ENCODE measurements around the gene MRTFA. TPM values are rescaled to one million over a fixed set of nuclear protein-coding genes. Genes with fewer than 3 reads are reported as not detected.

The MRTFA gene
- total RNA-seq, 1 experiment from 2014 or later: 26.6 TPM

- DNase-seq (ENCODE audit: low read depth): no peak
Observed at GRCh38 chr22:40428796-40429195, 207.7 kb downstream of the MRTFA start.

GRCh38 chr22:40426594-40427333 lies 209.8 kb downstream of the MRTFA start:
- DNase-seq (ENCODE audit: low read depth): peak; percentile 90

GRCh38 chr22:40425082-40425481 lies 211.4 kb downstream of the MRTFA start:
- DNase-seq (ENCODE audit: low read depth): no peak

GRCh38 chr22:40423882-40424640 lies 212.5 kb downstream of the MRTFA start:
- DNase-seq (ENCODE audit: low read depth): no peak

- DNase-seq (ENCODE audit: low read depth): peak; percentile 19
Observed at GRCh38 chr22:40423310-40423688, 213.2 kb downstream of the MRTFA start.

- DNase-seq (ENCODE audit: low read depth): no peak
Observed at GRCh38 chr22:40422558-40423309, 213.8 kb downstream of the MRTFA start.

GRCh38 chr22:40421941-40422340 lies 214.6 kb downstream of the MRTFA start:
- no peak for DNase-seq (ENCODE audit: low read depth)

- DNase-seq (ENCODE audit: low read depth): no peak
Observed at GRCh38 chr22:40421082-40421350, 215.5 kb downstream of the MRTFA start.

GRCh38 chr22:40420341-40421081 lies 216.0 kb downstream of the MRTFA start:
- no peak for DNase-seq (ENCODE audit: low read depth)

- DNase-seq (ENCODE audit: low read depth): no peak
Observed at GRCh38 chr22:40419718-40420117, 216.8 kb downstream of the MRTFA start.

GRCh38 chr22:40418366-40419201 lies 217.9 kb downstream of the MRTFA start:
- DNase-seq (ENCODE audit: low read depth): no peak

GRCh38 chr22:40417881-40418280 lies 218.6 kb downstream of the MRTFA start:
- no peak for DNase-seq (ENCODE audit: low read depth)

- no peak for DNase-seq (ENCODE audit: low read depth)
Observed at GRCh38 chr22:40417041-40417440, 219.5 kb downstream of the MRTFA start.

GRCh38 chr22:40416636-40417035 lies 219.9 kb downstream of the MRTFA start:
- DNase-seq (ENCODE audit: low read depth): no peak

- DNase-seq (ENCODE audit: low read depth): no peak
Observed at GRCh38 chr22:40416267-40416570, 220.3 kb downstream of the MRTFA start.

- DNase-seq (ENCODE audit: low read depth): no peak
Observed at GRCh38 chr22:40415531-40416266, 220.8 kb downstream of the MRTFA start.

- no peak for DNase-seq (ENCODE audit: low read depth)
Observed at GRCh38 chr22:40414838-40415505, 221.5 kb downstream of the MRTFA start.

GRCh38 chr22:40414311-40414710 lies 222.2 kb downstream of the MRTFA start:
- DNase-seq (ENCODE audit: low read depth): peak; percentile 29

GRCh38 chr22:40413873-40414272 lies 222.6 kb downstream of the MRTFA start:
- DNase-seq (ENCODE audit: low read depth): no peak

GRCh38 chr22:40412441-40412840 lies 224.1 kb downstream of the MRTFA start:
- no peak for DNase-seq (ENCODE audit: low read depth)
